RPMI8226 (cell line): ENCODE data around the gene AUTS2.
"Not testable (repeated sequence)": the region's sequence is repeated elsewhere in the genome, so short reads cannot be mapped to it uniquely, and the experiment has no call there.

Experiments
- DNase-seq: peaks from one replicate; pipeline ENCODE4 v3.0.0-alpha.2; 2015

Gene AUTS2

GRCh38 chr7:69768986-69769595, 170.8 kb downstream of the AUTS2 start:
- DNase-seq: no peak

GRCh38 chr7:69769826-69770225, 171.6 kb downstream of the AUTS2 start:
- no peak for DNase-seq

GRCh38 chr7:69770613-69771012, 172.3 kb downstream of the AUTS2 start:
- DNase-seq: no peak

DNA sequence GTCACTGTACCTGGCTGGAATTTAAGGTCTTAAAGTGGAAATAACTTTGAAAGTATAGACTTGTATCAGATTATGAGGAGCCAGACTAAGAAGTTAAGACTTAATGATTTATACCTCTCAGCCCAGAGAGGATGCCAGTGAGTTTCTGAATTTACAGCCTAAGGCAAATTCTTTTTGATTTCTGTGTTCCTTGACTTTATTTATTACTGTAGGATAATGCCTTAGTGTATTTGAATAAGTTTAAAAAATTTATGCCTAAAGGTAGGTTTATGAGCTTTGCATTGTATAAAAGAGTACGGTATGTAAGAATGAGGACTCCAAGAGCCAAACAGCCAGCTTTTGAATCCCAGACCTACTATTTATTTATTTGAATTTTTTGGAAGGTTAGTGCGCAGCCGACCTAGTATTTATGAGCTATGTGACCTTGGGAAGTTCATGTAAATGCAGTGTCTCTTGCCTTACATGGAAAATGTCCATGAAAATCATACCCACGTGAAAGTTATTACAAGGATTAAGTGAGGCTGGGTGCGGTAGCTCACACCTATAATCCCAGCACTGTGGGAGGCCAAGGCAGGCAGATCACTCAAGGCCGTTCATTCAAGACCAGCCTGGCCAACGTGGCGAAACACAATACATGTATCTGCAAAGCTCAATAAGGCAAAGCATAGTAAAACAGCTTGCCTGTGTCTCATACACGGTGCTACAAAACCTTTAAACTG, 174.6 kb downstream of the AUTS2 start:
- no peak for DNase-seq

GRCh38 chr7:69773535-69774225, 175.4 kb downstream of the AUTS2 start:
- peak; percentile 52 for DNase-seq

- DNase-seq: no peak
Measured at GRCh38 chr7:69775231-69775771, 177.0 kb downstream of the AUTS2 start.

DNA sequence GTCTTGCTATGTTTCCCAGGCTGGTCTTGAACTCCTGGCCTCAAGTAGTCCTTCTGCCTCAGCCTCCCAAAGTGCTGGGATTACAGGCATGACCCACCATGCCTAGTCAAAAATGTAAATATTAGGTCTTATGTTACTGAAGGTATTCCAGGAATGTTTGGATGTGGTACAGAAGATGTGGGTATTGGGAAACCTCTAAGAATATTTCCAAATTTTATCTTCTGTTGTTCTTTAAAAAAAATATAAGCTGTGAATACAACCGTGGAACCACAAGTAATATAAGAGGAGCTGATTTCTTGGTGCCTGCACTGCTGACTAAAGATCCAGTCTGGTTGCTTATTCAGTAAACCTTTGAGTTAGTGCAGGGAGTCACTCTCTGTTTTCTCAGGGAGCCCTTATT, 178.3 kb downstream of the AUTS2 start:
- no peak for DNase-seq

DNA sequence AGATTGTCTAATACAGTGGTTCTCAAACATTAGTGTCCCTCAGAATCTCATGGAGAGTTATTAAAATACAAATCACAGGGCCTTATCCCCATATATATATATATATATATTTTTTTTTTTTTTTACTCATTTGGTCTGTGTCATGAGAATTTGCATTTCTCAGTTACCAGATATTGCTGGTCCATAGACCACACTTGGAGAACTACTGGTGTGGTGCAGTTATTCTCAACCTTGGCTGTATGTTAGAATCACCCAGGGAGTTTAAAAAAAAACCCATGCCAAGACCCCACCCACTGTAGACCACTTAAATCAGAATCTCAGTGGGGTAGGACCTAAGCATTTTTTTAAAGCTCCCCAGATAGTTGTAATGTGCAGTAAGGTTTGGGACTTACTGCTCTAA, 179.9 kb downstream of the AUTS2 start:
- DNase-seq: no peak

DNA sequence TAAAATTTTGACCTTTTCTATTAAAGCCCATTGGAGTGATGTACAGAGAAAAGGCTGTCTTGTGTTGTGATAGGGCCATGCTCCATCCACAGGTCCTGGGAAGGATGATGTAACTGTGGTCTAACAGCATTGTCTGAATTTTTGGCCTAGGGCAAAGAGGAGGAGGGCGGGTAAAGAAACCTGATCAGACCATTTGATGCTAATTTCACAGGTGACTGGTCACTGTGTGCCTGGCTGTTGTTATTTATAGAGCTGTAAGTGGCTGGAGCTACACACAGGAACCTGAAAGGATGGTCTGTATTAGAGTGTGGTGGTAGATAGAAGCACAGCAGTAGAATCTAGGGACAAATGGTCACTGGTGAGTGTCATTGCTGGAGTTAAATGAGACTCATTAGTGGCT, 182.1 kb downstream of the AUTS2 start:
- DNase-seq: no peak

- no peak for DNase-seq
Measured at GRCh38 chr7:69781412-69781846, 183.2 kb downstream of the AUTS2 start.

DNA sequence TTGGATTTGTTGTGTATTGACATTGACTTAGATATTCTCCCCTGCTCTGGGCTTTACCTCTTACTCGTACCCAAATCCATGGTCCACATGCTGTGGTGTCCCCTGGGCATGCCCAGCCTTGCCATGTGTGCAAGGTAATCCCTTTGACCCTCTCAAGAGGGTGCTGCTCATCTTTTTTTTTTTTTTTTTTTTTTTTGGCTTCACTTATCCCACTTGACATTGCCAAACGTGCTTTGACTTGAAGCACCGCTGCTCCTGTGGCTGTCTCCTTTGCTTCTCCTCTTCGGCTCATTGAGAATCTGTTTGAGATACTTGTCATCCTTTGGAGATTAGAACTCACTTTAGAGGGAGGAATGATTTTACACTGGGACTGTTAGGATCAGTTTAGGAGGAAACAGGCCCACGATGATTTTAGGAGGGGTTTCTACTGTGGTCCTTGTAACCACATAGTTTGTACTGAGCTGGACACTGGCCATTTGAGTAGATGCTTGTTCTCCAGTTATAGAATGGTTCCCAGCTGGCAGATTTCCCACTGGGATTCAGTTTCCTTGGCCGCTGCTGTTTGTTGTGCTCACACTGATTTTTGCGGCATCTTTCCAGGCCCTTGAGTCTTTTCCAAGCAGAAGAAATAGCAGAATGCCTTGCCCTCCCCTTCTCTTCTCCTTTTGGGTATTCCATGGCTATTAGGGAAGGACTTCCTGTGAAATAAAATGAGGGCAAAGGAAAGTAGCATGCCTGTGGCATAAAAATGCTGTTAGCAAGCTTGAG, 184.8 kb downstream of the AUTS2 start:
- no peak for DNase-seq

- DNase-seq: not testable (repeated sequence)
Measured at GRCh38 chr7:69786130-69786529, 187.9 kb downstream of the AUTS2 start.

DNA sequence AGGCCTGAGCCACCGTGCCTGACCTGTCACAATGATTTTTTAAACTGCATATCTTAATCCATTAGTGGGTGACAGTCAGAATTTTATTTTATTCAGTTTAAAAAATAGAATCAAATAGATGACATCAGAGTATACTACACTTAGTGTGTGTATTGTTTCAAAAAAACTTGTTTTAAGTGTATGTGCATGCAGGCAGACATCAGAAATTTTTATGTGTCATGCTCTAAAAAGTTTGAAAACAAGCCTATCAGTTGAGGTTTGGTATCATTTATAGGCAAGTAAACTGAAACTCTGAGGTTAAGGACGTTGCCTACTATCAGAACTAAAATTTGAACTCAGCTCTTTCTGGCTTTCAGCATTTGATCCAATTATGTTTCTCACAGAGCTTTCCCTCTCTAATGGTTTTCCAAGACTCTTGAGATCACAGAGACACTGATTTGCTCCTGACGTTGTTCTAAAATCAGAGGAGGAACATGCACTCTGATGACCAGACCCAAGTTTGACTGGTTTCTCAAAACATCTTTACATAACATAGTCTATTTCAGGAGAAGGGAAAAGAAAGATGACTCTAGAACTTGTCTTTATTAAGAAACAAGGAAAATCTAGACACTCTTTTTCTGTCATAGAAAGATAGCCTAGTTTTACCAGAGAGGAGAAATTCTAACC, 188.6 kb downstream of the AUTS2 start:
- no peak for DNase-seq

DNA sequence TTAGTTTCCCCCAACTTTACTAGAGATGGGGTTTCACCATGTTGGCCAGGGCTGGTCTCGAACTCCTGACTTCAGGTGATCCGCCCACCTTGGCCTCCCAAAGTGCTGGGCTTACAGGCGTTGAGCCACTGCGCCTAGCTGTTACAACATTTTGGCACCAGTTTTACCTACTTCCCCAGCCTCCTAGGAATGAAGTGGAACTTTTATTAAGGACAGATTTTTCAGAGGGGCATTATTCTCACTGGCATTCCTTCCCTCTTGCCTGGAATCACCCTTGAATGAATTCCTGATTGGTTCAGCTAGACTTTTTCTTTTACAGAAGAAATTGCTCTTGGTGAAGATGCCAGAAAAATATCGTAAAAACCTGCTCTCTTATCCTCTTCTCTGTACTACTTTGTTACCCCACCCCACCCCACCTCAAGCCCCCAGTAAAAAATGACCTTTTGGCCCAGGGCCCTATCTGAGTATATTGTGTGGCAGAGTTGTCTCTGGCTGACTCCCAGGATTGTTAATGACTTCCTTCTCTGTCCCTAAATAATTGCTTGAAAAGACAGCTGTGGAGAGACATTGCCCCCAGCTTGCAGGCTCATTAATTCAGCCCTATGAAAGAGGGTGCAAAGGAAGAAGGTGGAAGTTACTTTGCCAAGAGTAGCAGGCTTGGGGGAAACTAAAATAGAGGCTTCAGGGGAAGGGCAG, 189.6 kb downstream of the AUTS2 start:
- DNase-seq: no peak

- DNase-seq: no peak
Measured at GRCh38 chr7:69789563-69789962, 191.3 kb downstream of the AUTS2 start.

DNA sequence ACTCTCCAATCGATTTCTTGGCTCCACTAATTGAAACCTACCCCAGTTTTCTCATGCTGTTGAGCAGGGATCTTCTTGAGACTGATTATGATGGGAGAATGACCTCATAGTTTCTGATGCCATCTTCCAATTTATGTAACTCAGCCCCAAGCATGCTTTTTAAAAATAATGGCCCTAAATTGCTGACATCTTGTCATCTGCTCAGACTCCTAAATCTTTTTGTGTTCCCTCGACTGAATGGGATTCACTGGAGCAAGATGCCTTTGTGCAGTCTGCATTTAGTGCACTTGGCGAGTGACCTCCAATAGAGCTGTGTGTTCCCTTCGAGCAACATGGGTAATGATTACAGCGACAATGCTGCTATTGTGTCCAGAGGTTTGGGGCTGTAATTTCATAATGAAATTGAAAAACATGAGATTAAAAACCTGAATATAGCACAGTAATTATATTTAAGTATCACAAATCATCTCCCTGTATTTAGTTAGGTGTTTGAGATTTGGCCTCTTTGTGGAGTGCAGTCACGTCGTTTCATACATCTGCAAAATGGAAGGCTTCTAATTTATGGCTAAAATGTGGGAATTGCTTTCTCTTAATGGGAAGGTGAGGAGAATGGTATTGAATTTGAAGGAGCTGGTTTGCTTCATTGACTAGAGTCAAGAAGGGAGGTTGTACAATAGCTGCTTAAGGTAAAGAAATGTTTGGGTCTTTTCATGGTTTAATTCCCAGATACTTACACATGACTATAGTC, 192.9 kb downstream of the AUTS2 start:
- DNase-seq: no peak

- DNase-seq: no peak
Measured at GRCh38 chr7:69791739-69792138, 193.5 kb downstream of the AUTS2 start.

- DNase-seq: no peak
Measured at GRCh38 chr7:69795932-69796331, 197.7 kb downstream of the AUTS2 start.

DNA sequence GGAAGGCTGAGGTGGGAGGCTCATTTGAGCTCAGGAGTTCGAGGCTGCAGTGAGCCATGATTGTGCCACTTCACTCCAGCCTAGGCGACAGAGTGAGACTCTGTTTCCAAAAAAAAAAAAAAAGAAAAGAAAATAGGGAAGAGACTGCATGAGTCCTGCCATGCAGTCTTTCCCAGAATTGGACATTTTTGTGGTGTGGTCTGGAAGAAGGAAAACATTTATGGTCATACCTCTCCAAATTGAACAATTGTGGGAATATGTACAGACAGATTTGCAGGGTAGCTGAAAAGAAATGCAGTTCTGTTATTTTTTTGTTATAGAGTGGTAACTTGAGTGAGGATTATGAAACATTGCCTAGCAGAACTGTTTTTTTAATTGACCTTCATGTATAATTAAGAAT, 198.1 kb downstream of the AUTS2 start:
- no peak for DNase-seq

DNA sequence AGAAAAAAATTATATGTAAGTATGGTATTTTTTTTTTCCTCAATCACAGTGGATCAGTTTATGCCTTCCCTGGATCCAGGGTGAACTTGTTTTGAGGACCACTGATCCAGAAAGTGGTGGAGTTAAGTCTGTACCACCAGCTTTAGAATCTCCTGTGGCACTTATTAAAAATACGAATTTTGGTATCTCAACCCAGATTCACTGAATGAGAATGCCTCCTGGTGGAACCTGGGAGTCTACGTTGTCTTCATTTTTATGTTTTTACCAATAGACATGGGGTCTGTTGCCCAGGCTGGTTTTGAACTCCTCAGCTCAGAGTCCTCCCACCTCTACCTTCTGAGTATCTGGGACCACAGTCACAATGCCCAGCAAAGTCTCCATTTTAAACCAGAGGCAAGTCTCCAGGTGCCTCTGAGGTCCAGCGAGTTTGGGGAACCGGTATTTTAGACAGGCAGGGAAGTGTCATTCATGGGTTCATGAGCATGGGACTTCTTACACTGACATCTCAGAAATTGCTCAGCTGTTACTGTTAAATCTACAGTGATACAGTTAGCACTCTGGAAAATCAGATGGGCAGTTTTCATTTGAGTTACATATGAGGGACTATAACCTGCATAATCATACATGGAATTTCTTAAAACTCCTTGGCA, 200.9 kb downstream of the AUTS2 start:
- no peak for DNase-seq

GRCh38 chr7:69799990-69800389, 201.7 kb downstream of the AUTS2 start:
- no peak for DNase-seq
